ENCODE measurements around the gene UBE2N.

DNA sequence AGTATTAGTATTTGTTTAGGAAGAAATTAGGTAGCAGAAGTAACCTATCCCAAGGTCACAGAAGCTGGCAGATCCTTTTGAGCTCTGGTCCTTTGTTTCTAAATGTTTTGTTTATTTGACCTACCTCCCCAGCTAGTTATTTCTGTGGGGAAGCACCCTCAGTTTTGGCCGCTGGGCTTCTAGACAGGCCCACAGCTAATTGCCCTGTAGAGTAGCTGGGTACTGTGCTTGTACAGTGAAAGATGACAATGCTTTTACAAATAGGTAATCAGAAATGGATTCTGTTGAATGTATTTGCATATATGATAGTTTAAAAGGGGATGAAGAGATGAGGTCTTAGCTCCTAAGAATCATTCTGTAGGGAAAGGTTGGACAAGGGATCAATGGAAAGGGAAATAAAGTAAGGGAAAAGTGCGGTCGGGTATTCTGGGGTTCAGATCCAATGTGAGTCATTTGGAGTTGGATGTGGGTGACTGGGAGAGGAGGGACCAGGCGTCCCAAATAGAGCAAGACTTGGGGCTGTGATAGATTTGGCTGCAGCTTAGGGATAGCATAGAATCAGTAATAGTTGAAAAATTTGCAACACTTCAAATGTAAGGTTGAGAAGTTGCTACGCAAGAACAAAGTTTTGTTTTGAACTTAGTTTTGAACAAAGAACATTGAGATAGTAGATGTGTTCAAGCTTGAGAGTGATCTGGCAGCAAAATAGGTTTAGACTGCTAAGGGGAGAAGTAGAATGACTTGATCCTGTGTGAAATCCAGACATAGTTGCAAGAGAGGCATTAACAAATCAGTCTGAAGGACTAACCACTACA is 60.4 kb downstream of the UBE2N start:
- TF ChIP-seq, protein P1, sequence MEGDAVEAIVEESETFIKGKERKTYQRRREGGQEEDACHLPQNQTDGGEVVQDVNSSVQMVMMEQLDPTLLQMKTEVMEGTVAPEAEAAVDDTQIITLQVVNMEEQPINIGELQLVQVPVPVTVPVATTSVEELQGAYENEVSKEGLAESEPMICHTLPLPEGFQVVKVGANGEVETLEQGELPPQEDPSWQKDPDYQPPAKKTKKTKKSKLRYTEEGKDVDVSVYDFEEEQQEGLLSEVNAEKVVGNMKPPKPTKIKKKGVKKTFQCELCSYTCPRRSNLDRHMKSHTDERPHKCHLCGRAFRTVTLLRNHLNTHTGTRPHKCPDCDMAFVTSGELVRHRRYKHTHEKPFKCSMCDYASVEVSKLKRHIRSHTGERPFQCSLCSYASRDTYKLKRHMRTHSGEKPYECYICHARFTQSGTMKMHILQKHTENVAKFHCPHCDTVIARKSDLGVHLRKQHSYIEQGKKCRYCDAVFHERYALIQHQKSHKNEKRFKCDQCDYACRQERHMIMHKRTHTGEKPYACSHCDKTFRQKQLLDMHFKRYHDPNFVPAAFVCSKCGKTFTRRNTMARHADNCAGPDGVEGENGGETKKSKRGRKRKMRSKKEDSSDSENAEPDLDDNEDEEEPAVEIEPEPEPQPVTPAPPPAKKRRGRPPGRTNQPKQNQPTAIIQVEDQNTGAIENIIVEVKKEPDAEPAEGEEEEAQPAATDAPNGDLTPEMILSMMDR (conservative IDR thresholded peaks at IDR 0.05; ENCODE audit: low read depth, low read length) = no peak
- TF ChIP-seq EZH2phosphoT487 (IDR thresholded peaks at IDR 0.05; ENCODE audit: borderline replicate concordance, low read length) = no peak
- no peak for TF ChIP-seq EZH2 (IDR thresholded peaks at IDR 0.05; ENCODE audit: low read length, unreplicated experiment)

Data from PC-3 (cell line).